Measurements from ENCODE around the gene SPIRE1. TPM values are rescaled to one million over a fixed set of nuclear protein-coding genes. Genes with fewer than 3 reads are reported as not detected.

SPIRE1 gene

DNA sequence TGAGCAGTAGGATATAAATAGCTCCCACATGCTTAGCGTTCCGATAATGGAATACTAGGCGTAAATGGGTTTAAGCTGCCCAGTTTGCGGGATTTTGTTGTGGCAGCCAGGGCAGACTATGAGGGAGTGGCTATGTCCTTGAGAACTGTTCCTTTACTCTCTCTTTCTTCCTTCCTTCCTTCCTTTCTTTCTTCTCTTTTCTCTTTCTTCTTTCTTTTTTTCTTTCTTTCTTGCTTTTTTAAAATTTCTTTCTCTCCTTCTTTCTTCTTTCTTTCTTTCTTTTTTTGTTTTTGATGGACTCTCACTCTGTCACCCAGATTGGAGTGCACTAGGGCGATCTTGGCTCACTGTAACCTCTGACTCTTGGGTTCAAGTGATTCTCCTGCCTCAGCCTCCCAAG is 259.3 kb downstream of the SPIRE1 start:
- no peak overlapping the region for H3K18ac ChIP-seq (ENCODE audit: low read length)
- no peak overlapping the region for H2BK15ac ChIP-seq (replicated peaks; ENCODE audit: low read depth)
- no peak overlapping the region for H3K4me3 ChIP-seq (ENCODE audit: low read length)
- no peak overlapping the region for H3K56ac ChIP-seq (ENCODE audit: low read length)
- no CpG with 5 or more reads among the region's 5 CpGs for WGBS (ENCODE audit: extremely low coverage, insufficient coverage, low lambda C conversion rate)
- no peak overlapping the region for H2AK5ac ChIP-seq (ENCODE audit: low read length)
- no peak overlapping the region for H4K5ac ChIP-seq (ENCODE audit: low read length)
- no peak overlapping the region for H2BK5ac ChIP-seq (ENCODE audit: low read length)
- DNase-seq, result no peak
- H3K4ac ChIP-seq (ENCODE audit: low read depth, low read length), result no peak overlapping the region
- H3K4me1 ChIP-seq (ENCODE audit: control insufficient read depth, low read depth, low read length), result no peaks in the 10 kb centered on the region
- H2BK120ac ChIP-seq (ENCODE audit: low read depth, low read length), result no peak overlapping the region
- no peak overlapping the region for H3K4me2 ChIP-seq (ENCODE audit: low read length)
- no peak overlapping the region for H3K9ac ChIP-seq (ENCODE audit: low read length)
- H3K79me2 ChIP-seq (ENCODE audit: control insufficient read depth, insufficient read depth, low read length), result no peaks in the 10 kb centered on the region
- H3K23ac ChIP-seq (ENCODE audit: low read length), result no peak overlapping the region
- no peak overlapping the region for H3K27ac ChIP-seq (ENCODE audit: low read depth, low read length)
- no peaks in the 10 kb centered on the region for H3K79me1 ChIP-seq (ENCODE audit: low read length)
- H3K36me3 ChIP-seq (ENCODE audit: control insufficient read depth, insufficient read depth, low read length), result no peaks in the 10 kb centered on the region
- H4K8ac ChIP-seq (ENCODE audit: low read depth, low read length), result no peak overlapping the region
- H3K27me3 ChIP-seq (ENCODE audit: insufficient read depth, low read length, poor library complexity), result no peaks in the 10 kb centered on the region

DNA sequence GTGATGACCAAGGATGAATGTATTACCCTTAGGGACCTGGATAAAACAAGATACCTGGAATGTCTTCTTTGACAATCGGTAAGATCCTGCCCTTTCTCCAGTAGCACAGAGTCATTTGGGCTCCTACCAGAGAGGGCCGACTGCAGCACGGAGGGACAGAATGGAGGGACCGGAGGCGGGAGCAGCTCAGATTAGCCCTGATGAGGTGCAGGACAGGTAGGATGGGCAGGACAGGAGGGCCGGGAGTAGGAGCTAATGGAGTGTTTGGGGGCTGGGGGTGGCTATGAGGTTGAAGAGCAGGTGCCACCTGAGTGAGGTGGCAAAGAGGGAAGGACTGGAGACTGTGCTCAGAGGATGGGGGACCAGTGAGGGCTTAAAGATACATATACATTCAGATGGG is 260.1 kb downstream of the SPIRE1 start:
- H3K4ac ChIP-seq (ENCODE audit: low read depth, low read length), result no peak overlapping the region
- no peak overlapping the region for H2AK5ac ChIP-seq (ENCODE audit: low read length)
- H3K56ac ChIP-seq (ENCODE audit: low read length), result no peak overlapping the region
- H3K4me3 ChIP-seq (ENCODE audit: low read length), result no peak overlapping the region
- no peak overlapping the region for H3K23ac ChIP-seq (ENCODE audit: low read length)
- no peaks in the 10 kb centered on the region for H3K79me2 ChIP-seq (ENCODE audit: control insufficient read depth, insufficient read depth, low read length)
- H3K4me2 ChIP-seq (ENCODE audit: low read length), result no peak overlapping the region
- no CpG with 5 or more reads among the region's 6 CpGs for WGBS (ENCODE audit: extremely low coverage, insufficient coverage, low lambda C conversion rate)
- no peaks in the 10 kb centered on the region for H3K36me3 ChIP-seq (ENCODE audit: control insufficient read depth, insufficient read depth, low read length)
- no peaks in the 10 kb centered on the region for H3K27me3 ChIP-seq (ENCODE audit: insufficient read depth, low read length, poor library complexity)
- H2BK15ac ChIP-seq (replicated peaks; ENCODE audit: low read depth), result no peak overlapping the region
- H3K9ac ChIP-seq (ENCODE audit: low read length), result no peak overlapping the region
- H3K4me1 ChIP-seq (ENCODE audit: control insufficient read depth, low read depth, low read length), result no peaks in the 10 kb centered on the region
- H2BK120ac ChIP-seq (ENCODE audit: low read depth, low read length), result no peak overlapping the region
- H2BK5ac ChIP-seq (ENCODE audit: low read length), result no peak overlapping the region
- H4K8ac ChIP-seq (ENCODE audit: low read depth, low read length), result no peak overlapping the region
- H3K27ac ChIP-seq (ENCODE audit: low read depth, low read length), result no peak overlapping the region
- no peak for DNase-seq
- H3K18ac ChIP-seq (ENCODE audit: low read length), result no peak overlapping the region
- H3K79me1 ChIP-seq (ENCODE audit: low read length), result no peaks in the 10 kb centered on the region
- no peak overlapping the region for H4K5ac ChIP-seq (ENCODE audit: low read length)

DNA sequence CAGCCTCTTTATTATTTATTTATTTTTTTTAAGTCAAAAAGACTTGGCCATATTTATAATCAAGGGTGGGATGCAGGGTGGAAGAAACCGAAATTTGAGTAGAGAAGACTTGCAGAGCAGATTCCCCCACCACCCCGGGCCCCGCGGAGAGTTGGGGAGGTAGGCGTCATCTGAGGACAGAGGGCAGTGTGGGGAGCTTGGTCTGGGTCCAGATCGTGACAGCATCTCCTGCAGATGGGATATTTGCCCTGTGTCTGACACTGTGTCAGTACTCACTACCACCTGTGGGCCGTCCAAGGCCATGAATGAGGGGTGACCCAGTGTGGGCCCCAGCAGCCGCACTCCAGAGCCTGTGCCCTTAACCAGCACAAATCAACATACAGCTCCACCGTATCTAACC is 260.7 kb downstream of the SPIRE1 start:
- Histone ChIP-seq H3K4me2 (ENCODE audit: low read length) (no peak overlapping the region), H3K56ac (ENCODE audit: low read length) (no peak overlapping the region), H3K4me3 (ENCODE audit: low read length) (no peak overlapping the region), H3K4me1 (ENCODE audit: control insufficient read depth, low read depth, low read length) (no peaks in the 10 kb centered on the region), H2BK120ac (ENCODE audit: low read depth, low read length) (no peak overlapping the region), H4K8ac (ENCODE audit: low read depth, low read length) (no peak overlapping the region), H3K27me3 (ENCODE audit: insufficient read depth, low read length, poor library complexity) (no peaks in the 10 kb centered on the region), H3K27ac (ENCODE audit: low read depth, low read length) (no peak overlapping the region), H2AK5ac (ENCODE audit: low read length) (no peak overlapping the region), H3K9ac (ENCODE audit: low read length) (no peak overlapping the region), H3K4ac (ENCODE audit: low read depth, low read length) (no peak overlapping the region), H3K18ac (ENCODE audit: low read length) (no peak overlapping the region), H3K36me3 (ENCODE audit: control insufficient read depth, insufficient read depth, low read length) (no peaks in the 10 kb centered on the region), H3K23ac (ENCODE audit: low read length) (no peak overlapping the region), H2BK5ac (ENCODE audit: low read length) (no peak overlapping the region), H4K5ac (ENCODE audit: low read length) (no peak overlapping the region), H3K79me1 (ENCODE audit: low read length) (no peaks in the 10 kb centered on the region), H3K79me2 (ENCODE audit: control insufficient read depth, insufficient read depth, low read length) (no peaks in the 10 kb centered on the region), H2BK15ac (replicated peaks; ENCODE audit: low read depth) (no peak overlapping the region)
- DNase-seq, result no peak
- WGBS (ENCODE audit: extremely low coverage, insufficient coverage, low lambda C conversion rate), result no CpG with 5 or more reads among the region's 9 CpGs

Small RNA genes within 50 kb of the gene (small RNA-seq; reads per million reads assigned to genes)
- gene RNU7-129P (ENCODE audit: insufficient read depth), result not detected

Data from mesendoderm (in vitro differentiated cells).